Measurements from ENCODE around the gene HOXC5.
A peak's percentile ranks its signal among the peaks of the same experiment; 100 is the strongest.

Gene HOXC5

GRCh38 chr12:54049108-54049507 is 16.3 kb downstream of the HOXC5 start:
- DNase-seq, result no peak

DNA sequence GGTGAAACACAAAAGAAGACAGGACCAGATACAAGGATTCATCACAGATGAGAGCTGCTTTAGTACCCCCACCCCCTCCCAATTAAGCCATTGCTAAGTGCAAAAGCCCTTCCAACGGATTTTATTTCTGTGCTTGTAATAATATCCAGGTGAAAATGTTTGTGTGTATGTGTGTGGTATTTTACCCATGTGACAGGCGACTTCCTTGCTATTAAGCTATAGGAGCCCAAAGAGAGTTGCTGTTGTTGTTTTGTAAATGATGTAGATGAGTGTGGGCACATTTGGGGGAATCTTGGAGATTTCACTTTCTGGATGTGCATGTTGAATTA is 17.6 kb downstream of the HOXC5 start:
- no peak for DNase-seq

- peak in 1 of 2 experiments; percentile 38 for DNase-seq
These were observed 18.4 kb downstream of the HOXC5 start for GRCh38 chr12:54051026-54051842.

DNA sequence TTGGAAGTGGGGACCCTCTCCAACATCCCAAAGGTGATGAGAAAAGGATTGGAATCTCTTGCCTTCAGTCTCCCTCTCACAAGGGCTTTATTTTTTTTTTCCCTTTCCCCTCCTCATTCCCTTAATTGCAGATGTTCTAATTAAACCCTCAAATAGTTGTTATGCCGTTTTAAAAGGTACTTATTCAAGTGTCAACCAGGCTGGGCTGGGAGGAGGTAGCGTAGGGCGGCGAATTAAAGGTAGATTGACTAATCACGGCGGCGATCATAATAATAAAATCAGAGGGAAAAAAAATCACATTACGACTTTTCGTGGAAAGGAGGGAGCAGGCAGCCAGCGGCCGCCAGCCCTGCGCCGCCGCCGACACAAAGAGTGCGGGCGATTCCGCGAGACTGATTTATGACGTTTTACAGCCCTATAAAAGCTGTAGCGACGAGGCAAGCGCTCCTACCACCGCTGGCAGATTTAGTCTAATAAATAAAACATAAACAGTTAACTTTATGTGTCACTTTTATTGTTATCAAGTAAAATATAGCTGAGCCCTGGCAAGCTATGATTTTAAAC is 19.1 kb downstream of the HOXC5 start:
- DNase-seq, result peak in 1 of 2 experiments; percentile 76

GRCh38 chr12:54052438-54053002 is 19.7 kb downstream of the HOXC5 start:
- no peak for DNase-seq

- DNase-seq, result no peak
These were observed 20.3 kb downstream of the HOXC5 start for GRCh38 chr12:54053003-54053750.

GRCh38 chr12:54053751-54054741 is 21.2 kb downstream of the HOXC5 start, which contains the start of gene HOXC4:
TSS of gene HOXC4 (plus strand) at chr12:54053835. CDS start at chr12:54053923, 88 bp downstream.
- DNase-seq, result peak in 1 of 2 experiments; percentile 68

GRCh38 chr12:54054742-54055194 is 21.9 kb downstream of the HOXC5 start:
- no peak for DNase-seq

DNA sequence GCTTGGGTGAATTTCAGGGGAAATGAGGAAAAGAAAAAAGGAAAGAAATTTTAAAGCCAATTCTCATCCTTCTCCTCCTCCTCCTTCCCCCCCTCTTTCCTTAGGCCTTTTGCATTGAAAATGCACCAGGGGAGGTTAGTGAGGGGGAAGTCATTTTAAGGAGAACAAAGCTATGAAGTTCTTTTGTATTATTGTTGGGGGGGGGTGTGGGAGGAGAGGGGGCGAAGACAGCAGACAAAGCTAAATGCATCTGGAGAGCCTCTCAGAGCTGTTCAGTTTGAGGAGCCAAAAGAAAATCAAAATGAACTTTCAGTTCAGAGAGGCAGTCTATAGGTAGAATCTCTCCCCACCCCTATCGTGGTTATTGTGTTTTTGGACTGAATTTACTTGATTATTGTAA is 22.7 kb downstream of the HOXC5 start:
- DNase-seq, result no peak

- no peak for DNase-seq
These were observed 23.3 kb downstream of the HOXC5 start for GRCh38 chr12:54056110-54056509.

DNA sequence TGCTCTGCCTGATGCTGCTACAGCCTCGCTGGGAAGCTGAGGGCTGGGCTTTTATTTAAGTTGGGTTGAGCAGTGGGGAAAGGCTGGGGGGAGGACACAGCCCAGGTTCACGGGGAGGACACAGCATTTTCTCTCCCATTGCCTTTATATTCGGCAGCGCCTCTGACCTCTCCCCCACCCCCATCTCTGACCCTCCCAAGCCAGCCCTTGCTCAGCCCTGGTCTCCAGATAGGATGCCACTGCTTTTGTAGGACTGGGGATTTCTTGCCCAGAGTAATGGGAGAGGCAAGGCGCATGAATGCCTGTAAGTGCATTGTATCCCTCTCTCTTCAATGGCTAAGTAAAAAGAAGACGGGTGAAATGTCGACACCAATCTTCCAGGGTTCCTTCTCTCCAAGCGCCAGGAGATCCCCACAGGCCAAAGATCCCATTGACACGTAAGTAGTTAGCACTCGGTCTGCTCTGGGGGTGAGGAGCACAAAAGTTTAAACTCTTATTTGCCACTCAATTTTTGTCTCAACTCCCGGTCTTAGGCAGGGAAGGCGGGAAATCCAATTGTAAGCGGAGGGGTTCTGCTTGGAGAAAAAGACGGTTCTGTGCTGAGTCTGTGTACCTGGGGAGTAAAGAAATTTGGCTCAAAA is 25.4 kb downstream of the HOXC5 start:
- no peak for DNase-seq

DNA sequence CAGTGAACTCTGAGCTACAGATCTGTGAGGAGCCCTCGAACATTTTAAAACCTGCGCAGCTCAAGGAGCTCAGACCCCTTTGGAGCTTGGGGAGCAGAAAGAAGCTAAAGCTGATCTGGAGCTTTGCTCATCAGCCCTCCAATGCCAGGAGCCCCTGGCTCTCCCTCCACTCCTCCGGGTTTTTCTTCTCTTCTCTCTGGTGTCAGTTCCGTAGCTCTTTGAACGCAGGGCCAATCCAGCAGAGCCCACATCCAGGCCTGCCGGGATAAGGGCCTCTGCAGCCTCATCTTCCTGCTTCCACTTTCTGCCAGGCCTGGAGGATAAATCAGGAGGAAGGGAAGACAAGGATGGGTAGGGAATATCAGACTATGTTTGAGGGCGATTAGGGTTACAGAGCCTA is 26.8 kb downstream of the HOXC5 start:
- DNase-seq, result no peak

GRCh38 chr12:54060174-54060974 is 27.5 kb downstream of the HOXC5 start:
- no peak for DNase-seq

DNA sequence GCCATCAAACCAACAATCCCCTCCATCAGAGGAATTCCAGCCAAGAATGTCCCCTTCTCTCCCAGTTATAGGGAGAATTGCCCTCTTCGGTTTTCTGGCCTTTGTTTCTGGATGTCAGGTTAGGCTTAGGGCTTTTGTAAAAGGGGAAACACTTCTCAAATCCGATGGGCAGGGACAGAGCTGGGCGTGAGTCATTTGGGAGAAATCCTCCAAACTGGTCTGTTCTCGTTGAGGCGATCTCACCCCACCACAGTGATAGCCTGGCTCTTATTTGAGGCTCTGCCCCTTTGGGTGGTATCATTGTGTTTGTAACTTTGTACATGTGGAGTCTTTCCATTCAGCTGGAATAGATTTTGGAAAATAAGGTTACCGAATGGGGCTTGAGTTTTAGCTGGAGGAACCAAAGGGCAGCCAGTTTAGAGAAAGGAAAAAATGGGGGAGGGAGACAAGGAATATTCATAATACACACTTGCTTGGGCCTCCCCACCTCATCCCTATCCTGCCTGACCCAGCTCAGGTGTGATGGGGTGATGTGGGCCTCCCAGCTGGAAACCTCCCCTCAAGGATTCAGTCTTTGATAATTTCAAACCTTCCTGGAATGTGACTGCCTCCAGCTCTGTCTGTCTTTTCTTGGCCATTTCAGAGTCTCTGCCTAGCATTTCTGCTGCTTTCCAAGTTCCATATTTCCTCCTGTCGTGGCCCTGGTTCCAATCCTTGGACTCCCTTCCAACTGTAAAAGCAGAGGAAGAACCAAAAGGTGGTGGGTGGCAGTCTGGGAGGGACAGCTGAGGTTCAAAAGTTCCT is 28.3 kb downstream of the HOXC5 start:
- no peak for DNase-seq

DNA sequence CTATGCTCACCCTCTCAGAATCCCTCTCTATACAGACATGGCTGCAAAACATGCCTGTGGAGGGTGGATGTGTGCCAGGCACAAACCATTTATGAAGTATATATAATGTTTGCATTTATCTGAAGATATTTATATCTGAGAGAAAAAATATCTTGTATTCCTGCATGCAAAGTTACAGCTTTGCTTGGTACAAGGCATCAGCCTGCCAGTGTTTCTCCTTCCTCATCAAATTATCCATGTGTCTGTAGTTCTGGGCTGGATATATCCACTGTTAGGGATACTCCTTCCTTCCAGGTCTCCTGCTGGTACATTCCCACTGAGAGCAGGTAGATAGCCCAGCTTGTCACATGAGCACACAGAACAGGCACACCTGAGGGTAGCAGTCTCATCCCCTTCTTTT is 32.8 kb downstream of the HOXC5 start:
- DNase-seq, result no peak

DNA sequence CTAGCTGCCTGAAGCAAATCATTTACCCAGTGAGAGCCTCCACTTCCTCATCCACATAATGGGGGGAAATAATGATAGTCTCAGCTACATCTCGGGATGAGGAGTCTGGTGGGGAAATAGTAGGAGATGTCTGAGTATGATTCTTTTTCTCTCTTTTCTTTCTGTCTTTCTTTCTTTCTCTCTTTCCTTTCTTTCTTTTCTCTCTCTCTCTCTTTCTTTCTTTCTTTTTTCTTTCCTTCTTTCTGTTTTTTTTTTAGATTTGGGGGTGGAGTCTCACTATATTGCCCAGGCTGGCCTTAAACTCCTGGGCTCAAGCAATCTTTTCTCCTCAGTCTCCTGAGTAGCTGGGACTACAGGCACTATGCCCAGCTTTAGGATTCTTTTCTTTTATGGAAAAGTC is 33.6 kb downstream of the HOXC5 start:
- no peak for DNase-seq

DNA sequence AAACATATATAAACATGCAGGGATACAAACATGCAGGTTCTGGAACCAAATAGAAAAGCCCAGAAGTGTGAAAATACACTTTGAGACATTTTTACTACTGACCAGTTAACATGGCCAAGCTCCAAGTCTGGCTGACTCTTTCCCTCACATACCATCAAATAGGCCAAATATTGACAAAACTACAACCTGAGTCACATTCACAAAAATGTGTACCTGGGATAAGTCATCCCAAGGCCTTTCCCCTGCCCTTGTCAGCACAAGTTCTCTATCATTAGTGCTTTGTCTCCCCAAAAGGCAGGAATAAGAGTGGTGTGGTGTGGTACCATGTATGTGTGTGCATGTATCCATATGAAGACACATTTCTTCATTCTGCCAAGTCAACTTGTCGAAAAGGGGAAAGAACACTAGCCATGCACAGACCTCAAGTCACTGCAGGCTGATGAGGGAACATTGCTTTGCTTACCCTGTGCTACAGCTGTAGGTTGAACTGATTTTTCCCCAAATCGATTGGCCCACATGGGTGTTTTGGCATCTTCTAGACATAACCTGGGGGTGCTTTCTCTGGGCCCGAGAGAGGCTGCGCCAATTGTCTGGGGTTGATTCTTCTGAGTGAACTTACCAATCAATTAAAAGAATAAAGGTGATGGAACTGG is 35.7 kb downstream of the HOXC5 start:
- no peak for DNase-seq

DNA sequence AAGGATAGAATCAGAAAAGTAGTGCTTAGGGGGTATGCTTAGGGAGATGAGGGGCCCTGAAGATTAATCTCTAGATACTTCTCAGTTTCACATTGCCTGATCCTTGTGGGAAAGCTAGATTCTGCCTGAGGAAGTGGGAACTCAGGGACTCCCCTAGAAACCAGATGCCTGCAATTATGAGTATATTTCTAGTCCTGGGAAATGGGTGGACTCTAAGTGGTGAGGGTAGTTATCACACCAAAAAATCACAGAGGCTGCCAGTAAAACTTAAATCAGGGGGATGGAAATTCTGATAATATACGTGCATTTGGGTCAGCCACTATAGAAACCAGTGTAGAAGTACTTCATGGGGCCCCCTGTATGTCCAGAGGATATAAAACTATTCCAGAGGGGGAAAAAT is 39.1 kb downstream of the HOXC5 start:
- no peak for DNase-seq

DNA sequence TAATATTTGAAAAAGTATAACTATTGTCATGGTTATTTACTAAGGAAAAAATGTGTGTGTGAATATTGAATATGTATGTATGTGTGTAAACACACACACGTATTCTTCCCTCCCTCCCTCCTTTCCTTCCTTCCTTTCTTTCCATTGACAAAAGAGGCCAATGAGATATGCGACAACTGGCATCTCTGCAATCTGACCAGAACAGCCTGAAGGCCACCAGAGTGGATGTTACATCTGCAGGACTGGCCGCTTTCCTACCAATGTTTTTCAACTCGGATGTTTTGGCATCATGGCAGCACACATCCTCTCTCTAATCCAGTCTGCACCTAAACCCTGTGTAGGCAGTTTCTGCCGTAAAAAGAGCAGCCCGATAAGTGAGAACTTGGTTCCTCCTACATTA is 41.5 kb downstream of the HOXC5 start:
- no peak for DNase-seq
